ENCODE data around the gene TPSB2. TPM values are rescaled to one million over a fixed set of nuclear protein-coding genes. Genes with fewer than 3 reads are reported as not detected.
A peak's percentile ranks its signal among the peaks of the same experiment; 100 is the strongest.
"Not testable (repeated sequence)": the region's sequence is repeated elsewhere in the genome, so short reads cannot be mapped to it uniquely, and the experiment has no call there.

TPSB2 gene
- polyA plus RNA-seq, 12 donors = 1.0 to 9.9 (median 4.3) TPM; not detected in 2

DNA sequence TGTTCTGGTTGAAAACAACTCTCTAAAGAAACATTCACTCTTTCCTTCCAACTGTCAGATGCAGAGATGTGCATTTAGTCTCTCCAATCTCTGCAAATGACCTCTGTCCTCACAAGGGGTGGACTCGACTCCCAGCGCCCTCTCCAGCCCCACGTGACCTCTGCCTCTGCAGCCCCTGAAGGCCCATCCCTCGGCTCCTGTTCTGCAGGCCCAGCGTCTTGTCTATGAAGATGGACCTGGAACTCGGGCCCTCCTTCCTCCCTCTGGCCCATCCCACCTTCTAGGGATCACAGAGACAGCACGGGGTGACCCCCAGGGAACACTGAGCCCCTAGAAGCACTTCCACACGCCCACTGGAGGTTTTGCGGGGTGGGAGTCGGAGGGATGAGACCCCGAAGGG, 13.4 kb upstream of the TPSB2 start:
- DNase-seq = not testable (repeated sequence)

DNA sequence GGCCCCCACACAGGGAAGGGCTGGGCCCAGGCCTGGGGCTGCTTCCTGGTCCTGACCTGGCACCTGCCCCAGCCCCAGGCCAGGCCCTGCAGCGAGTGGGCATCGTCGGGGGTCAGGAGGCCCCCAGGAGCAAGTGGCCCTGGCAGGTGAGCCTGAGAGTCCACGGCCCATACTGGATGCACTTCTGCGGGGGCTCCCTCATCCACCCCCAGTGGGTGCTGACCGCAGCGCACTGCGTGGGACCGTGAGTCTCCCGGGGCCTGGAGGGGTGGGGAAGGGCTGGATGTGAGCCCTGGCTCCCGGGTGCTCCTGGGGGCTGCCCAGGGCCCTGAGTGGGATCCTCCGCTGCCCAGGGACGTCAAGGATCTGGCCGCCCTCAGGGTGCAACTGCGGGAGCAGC, 11.1 kb upstream of the TPSB2 start:
- not testable (repeated sequence) for DNase-seq

DNA sequence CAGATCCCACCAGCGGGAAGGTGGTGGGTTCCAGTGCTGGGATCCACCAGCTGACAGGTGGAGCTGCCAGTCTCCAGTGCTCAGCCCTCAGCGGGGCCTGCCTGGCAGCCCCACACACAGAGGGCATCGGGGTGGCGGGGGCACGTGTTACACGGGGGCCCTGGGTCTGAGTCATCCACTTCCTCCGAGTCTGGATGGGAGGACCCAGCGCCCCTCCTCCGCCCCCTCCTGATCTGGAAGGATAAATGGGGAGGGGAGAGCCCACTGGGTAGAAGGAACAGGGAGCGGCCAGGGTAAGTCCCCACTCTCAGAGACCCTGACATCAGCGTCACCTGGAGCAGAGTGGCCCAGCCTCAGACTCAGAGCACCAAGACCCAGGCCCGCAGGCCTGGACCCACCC, 10.5 kb upstream of the TPSB2 start, which contains the start of gene TPSAB1:
Gene TPSAB1, plus strand, starts transcription at position 270 of the 400 bp plus-strand sequence. CDS start 234 bp downstream, outside the sequence.
- DNase-seq = not testable (repeated sequence)

DNA sequence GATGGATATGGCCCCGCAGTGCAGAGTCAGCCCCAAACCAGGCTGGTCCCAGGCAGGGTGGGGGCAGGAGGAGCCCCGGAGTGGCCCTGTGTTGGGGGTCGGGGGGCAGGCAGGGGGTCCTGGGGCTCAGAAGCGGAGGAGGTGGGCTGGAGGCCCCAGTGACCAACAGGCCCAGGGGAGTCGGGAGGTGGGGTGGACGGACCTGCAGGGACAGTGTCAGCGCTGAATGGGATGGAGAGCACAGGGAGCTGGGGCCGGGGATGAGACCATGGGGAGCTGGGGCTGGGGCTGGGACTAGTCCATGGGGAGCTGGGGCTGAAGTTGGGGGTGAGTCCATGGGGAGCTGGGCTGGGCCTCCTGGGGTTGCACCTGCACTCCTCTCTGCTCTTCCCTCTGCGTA, 9.6 kb upstream of the TPSB2 start:
- not testable (repeated sequence) for DNase-seq

DNA sequence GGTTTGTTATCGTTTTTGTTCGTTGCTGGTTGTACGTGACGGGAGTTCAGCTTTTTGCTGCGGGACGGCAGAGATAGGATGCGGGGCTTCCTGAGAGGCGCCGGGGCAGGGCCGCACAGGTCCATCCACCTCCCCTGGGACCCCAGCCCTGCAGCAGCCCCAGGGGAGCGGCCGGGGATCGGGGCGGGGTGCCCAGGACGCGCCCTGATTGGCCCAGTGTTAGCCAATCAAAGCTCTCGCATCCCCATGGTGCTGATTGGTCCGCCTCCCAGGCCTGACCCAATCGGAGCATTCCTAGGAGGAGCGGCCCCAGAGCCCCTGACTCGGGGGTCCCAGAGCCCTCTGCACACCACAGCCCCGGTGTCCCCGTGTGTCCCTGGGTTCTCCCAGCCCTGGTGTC, 8.9 kb upstream of the TPSB2 start:
- DNase-seq = not testable (repeated sequence)

DNA sequence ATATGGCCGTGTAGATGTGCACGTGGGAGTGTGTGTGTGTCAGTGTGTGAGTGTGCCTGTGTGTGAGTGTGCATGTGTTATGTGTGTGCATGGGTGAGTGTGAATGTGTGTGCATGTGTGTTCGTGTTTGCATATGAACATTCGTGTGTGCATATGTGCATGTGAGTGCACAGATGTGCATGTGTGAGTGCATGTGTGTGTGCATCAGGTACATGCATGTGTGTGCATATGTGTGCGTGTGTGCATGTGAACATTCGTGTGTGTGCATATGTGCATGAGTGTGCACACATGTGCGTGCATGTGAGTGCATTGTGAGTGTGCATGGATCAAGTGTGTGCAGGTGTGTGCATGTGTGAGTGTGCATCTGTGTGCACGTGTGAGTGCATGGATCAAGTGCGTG, 8.0 kb upstream of the TPSB2 start:
- DNase-seq = no peak

DNA sequence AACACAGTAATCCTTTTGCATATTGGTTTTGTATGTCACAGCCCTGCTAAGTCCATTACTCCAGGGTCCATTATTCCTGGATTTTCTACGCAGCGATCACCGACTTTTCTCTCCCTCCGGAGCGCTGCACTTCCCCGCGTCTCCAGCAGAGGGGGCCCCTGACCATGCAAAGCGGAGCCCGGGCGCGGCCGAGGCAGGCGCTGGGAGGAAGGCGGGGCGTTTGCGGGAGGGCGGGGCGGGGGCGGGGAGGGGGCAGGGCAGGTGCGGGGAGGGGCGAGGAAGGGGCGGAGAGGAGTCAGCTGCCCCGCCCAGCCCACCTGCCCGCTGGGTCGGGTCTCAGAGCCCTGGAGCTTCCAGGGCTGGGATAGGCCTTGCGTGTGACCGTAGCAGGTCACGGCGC, 6.7 kb upstream of the TPSB2 start:
- DNase-seq = not testable (repeated sequence)

DNA sequence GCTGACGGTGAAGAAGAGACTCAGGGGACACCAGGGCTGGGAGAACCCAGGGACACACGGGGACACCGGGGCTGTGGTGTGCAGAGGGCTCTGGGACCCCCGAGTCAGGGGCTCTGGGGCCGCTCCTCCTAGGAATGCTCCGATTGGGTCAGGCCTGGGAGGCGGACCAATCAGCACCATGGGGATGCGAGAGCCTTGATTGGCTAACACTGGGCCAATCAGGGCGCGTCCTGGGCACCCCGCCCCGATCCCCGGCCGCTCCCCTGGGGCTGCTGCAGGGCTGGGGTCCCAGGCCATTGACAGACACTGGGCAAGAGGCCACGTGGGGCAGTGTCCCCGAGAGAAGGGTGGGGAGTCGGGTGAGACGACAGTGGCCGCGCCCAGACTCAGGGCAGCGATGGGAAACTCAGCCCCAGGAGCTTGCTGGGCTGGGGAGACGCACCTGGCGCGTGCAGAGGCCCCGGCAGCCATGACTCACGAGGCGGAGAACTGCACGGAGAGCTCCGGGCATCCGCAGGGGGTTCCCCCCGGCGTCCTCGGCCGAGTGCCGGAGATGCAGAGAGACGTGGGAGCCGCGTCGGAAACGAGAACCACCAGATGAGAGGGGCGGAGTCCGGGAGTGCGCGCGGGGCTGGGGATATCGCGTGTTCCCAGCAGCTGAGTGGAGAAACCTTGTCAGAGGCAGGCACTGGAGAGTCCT, 2.2 kb upstream of the TPSB2 start:
- not testable (repeated sequence) for DNase-seq

DNA sequence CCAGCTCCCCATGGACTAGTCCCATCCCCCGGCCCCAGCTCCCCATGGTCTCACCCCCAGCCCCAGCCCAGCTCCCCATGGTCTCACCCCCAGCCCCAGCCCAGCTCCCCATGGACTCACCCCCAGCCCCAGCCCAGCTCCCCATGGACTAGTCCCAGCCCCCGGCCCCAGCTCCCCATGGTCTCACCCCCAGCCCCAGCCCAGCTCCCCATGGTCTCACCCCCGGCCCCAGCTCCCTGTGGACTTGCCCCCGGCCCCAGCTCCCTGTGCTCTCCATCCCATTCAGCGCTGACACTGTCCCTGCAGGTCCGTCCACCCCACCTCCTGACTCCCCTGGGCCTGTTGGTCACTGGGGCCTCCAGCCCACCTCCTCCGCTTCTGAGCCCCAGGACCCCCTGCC, 1.3 kb upstream of the TPSB2 start:
- not testable (repeated sequence) for DNase-seq

DNA sequence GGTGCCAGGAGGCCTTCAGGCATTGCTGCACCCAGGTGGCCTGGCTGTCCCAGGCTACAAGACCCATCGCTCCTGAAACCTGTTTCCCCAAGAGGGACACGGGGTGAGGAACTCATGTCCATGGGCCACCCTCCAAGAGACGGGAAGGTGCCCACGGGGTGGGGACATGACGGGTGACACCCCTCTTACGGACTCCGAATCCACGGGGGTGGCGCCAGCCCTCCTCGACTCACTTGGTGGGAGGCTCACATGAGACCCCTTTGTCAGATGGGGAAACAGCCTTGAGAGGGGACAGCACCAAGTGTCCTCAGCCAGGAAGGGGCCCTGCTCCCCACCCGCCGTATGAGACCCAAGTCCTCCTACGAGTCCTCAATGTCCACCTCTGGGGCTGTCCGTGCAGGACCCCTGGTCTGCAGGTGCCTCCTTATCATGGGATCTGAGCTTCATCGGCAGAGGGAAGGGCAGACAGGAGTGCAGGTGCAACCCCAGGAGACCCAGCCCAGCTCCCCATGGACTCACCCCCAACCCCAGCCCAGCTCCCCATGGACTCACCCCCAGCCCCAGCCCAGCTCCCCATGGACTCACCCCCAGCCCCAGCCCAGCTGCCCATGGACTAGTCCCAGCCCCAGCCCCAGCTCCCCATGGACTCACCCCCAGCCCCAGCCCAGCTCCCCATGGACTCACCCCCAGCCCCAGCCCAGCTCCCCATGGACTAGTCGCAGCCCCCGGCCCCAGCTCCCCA, 658 bp upstream of the TPSB2 start:
- not testable (repeated sequence) for DNase-seq

DNA sequence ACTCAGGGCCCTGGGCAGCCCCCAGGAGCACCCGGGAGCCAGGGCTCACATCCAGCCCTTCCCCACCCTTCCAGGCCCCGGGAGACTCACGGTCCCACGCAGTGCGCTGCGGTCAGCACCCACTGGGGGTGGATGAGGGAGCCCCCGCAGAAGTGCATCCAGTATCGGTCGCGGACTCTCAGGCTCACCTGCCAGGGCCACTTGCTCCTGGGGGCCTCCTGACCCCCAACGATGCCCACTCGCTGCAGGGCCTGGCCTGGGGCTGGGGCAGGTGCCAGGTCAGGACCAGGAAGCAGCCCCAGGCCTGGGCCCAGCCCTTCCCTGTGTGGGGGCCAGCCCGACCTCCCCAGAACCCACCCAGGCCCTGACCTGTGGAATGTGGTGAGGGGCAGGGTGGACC, 508 bp downstream of the TPSB2 start:
- DNase-seq = not testable (repeated sequence)

DNA sequence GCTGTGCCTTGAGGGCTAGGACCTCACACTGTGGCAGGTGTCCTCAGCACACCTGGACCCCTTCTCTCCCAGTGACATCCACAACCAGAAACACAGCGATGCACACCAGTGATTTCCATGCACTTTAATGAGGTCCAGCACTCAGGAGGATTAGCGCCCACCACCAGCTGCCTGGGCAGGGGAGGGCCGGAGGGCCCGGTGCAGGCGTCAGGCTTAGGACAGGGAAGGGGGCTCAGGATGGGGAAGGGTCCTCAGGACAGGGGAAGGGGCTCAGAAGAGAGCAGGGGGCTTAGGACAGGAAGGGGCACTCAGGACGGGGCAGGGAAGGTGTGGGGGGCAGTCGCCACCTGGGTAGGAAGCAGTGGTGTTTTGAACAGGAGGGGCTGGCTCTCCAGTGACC, 1.8 kb downstream of the TPSB2 start:
- not testable (repeated sequence) for DNase-seq

DNA sequence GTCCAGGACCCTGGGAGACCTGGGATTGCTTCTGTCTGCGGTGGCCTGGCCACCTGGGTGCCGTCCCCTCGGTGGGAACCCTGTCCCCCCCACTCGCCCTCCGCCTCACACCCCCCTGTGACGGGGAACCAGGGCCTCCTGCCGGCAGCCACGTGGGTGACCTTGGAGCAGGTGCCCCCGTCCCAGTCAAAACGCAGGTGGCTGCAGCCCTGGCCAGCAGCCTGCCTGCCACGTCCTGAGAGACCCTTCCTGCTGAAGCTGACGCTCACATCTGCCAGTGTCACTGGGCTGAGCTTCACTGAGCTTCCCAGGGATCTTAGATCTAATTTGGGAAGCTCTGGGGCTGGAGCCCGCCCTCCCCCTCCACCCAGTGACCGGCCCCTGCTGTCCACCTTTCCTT, 3.3 kb downstream of the TPSB2 start:
- DNase-seq = not testable (repeated sequence)

DNA sequence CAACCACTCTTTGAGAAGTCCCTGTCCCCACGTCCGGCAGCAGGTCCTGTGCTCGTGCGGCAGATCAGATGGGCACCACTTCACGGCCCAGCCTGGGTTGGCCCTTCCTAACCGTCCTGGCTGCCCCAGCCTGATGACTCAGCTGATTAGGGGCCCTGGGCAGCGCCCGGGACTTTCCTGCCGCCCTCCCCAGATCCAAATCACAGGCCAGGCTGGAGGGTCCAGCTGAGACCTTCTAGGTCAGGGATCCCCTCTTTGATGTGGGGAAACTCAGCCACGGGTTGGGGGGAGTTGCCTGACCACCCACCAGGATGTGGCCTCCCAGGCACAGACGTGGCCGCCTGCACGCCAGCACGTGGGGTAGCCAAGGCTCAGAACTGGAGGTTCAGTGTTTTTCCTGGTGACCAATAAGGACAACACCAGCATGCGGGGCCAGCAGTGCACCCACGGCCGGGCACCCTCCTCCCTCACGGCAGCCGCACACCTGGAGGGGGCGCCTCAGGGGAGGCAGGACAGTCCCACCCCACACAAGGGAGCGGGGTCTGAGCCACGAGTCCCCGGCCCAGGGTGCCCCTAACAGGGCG, 4.2 kb downstream of the TPSB2 start:
- DNase-seq = not testable (repeated sequence)

DNA sequence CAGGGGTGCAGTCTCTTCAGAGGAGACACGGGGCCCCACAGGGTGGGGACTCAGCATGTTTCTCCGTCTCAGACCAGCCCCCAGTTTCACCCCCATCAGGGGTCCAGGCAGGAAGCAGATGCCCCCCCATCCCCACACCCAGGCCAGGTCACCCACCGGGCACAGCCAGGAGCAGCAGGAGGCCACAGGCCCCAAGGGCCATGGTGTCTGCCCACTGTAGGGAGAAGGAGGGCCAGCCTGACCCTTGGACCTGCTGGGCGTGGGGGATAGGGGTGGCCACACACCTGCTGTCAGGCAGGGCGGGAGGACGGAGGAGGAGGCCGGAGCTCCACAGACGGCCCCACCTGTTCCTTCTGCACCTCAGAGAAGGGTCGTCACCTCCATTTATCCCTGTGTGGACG, 4.9 kb downstream of the TPSB2 start, which contains the start of gene TPSG1:
Gene TPSG1, minus strand, starts transcription at position 218 of the 401 bp plus-strand sequence. Its CDS starts 16 bp downstream, at position 202.
- no peak for DNase-seq

DNA sequence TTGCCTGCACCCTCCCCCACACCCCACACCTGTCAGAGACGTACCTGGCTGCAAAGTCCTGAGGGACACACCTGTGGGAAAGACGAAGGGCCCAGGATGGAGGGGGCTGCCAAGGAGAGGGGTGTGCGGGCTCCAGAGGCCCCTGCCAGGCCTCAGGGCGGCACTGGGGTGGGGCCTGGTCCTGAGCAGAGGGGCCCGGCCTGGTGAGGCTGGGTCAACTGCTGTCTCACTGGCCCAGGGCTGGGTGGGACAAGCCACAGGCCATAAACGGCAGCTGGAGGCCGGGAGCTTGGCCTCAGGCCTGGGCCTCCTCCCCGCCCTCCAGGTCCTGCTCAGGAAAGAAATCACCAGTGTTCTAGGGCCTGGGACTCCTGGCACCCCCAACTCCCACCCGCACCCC, 5.4 kb downstream of the TPSB2 start:
- DNase-seq = no peak

DNA sequence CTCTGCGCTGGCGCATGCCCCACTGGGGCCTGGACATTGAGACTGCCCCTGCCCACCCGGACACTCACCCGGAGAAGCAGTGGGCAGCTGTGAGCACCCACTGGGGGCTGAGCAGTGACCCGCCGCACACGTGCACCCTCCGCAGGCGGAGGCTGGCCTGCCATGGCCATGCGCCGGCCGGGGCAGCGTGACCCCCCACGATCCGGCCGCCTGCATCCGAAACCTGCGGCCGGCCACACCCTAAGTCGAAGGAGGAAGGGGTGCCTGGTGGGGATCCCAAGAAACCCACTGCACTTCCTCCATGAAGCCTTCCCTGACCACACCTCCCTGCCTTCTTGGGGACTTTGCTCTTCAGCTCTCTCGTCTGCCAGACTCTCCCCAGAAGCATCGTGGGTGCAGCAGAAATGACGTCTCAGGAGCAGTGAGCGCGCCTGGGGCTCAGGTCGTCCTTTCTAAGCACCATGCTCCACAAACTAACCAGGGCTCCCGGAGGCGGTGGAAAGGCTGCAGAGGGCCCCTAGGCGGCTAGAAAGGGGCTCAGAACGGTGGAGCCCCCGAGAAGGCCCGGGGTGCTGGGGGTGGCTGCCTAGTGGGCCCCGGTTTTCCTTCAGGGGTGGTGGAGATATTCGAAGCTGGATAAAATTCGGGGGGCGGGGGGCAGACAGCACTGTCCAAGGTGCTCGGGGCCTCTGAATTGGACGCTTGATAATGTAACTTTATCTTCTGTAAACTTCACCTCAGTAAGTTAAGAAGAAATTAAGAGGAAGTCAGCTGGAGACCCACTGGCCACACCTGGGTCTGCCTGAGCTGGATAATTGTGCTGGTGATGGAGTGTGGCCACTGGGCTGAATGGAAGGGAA, 6.4 kb downstream of the TPSB2 start:
- DNase-seq = no peak

DNA sequence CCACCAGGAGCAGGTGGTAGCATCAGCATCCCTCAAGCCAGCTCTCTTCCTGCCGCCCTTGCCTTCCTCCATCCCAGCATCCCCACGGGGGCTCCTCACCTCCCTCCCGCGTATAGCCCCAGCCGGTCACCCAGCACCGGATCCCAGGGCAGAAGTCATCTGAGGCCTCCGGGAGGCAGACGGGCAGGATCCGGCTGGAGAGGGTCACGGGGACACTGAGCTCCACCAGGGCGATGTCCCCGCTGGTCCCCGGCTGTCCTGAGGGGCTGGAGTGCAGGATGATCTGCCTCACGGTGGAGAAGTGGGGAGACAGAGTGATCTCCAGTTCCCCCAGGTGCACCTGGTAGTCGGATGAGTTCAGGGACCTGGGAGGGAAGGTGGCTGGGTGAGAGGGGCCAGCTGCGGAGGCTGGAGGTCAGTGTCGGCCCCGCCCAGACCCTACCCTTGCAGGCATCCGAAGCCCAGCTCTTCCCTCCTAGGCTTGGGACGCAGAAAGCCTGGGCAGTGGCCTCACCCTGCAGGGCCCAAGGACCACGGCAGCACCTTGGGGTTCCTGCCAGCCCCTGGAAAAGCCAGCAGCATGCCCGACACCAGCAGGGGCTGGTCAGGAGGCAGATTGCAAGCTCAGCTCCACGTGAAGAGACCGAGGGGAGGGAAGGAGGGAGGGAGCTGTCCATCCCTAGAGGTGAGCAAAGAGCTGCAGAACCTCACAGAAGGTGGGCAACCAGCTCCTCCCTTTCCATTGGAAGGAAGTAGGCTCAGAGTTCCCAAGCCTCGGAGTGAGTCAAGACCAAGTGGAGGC, 7.2 kb downstream of the TPSB2 start:
- DNase-seq = no peak

DNA sequence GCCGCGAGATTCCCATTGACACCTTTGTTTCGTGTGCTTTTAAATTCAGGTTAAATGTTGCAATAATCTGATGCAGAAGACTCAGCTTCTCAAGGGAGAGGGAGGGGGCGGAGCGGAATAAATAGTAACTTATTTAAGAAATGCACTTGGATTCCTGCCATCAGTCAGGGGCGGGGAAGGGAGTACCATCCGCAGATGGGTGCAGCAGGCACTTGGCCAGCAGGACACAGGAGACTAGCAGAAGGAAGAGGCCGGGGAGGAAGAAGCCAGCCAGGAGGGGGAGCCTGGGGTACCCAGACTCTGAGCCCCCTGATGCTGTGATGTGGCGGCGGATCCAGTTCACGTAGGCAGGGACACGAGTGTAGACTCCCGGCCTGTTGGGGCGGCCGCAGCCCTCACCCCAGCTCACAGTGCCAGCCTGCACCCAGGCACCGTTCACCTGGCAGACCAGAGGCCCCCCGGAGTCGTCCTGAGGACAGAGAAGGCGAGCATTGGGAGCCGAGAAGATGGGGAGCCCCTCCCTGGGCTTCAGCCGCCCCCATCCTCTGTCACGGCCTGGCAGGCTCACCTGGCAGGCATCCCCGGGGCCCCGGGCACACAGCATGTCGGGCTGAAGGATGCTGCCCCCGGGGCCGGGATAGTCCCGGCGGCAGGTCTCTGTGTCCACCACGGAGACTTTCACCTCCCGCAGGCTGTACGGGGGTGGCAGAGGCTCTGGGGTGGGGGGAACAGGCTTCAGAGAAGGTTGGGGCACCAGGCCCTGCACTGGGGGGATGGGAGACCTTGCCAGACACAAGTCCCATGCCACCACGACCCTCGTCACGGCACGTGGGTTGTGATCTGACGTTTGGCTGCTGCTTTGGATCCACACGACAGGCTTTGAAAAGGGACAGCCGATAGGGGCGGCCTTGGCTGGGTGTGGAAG, 8.1 kb downstream of the TPSB2 start:
- DNase-seq = peak; percentile 4

Measured in muscle of arm (tissue), 12 donors.